HG02981 (cell line): Measurements from ENCODE around the gene ZSWIM5.
"Not testable (repeated sequence)": the region's sequence is repeated elsewhere in the genome, so short reads cannot be mapped to it uniquely, and the experiment has no call there.

Source experiments
- ATAC-seq: cut with Tn5 transposase; IDR thresholded peaks from one replicate; pipeline ENCODE4 v1.9.1; 2021; ENCODE audit warnings: mild to moderate bottlenecking, moderate library complexity; ENCODE audit not compliant: unreplicated experiment

ZSWIM5 gene

GRCh38 chr1:45097944-45098343 is 108.5 kb downstream of the ZSWIM5 start:
- no peak for ATAC-seq

GRCh38 chr1:45097079-45097478 is 109.3 kb downstream of the ZSWIM5 start:
- no peak for ATAC-seq

GRCh38 chr1:45095450-45095849 is 111.0 kb downstream of the ZSWIM5 start:
- ATAC-seq: no peak

- ATAC-seq: not testable (repeated sequence)
Observed at GRCh38 chr1:45094371-45094770, 112.0 kb downstream of the ZSWIM5 start.

- ATAC-seq: no peak
Observed at GRCh38 chr1:45093334-45093733, 113.1 kb downstream of the ZSWIM5 start.

- ATAC-seq: no peak
Observed at GRCh38 chr1:45089711-45090110, 116.7 kb downstream of the ZSWIM5 start.

GRCh38 chr1:45084562-45084961 is 121.8 kb downstream of the ZSWIM5 start:
- no peak for ATAC-seq

- ATAC-seq: no peak
Observed at GRCh38 chr1:45079533-45079932, 126.9 kb downstream of the ZSWIM5 start.

- ATAC-seq: not testable (repeated sequence)
Observed at GRCh38 chr1:45076959-45077358, 129.4 kb downstream of the ZSWIM5 start.

GRCh38 chr1:45071567-45071966 is 134.8 kb downstream of the ZSWIM5 start:
- ATAC-seq: no peak

GRCh38 chr1:45067806-45068205 is 138.6 kb downstream of the ZSWIM5 start:
- no peak for ATAC-seq

GRCh38 chr1:45065083-45065482 is 141.3 kb downstream of the ZSWIM5 start:
- ATAC-seq: no peak

GRCh38 chr1:45062463-45062862 is 143.9 kb downstream of the ZSWIM5 start:
- not testable (repeated sequence) for ATAC-seq

- no peak for ATAC-seq
Observed at GRCh38 chr1:45059829-45060228, 146.6 kb downstream of the ZSWIM5 start.

GRCh38 chr1:45057542-45057941 is 148.9 kb downstream of the ZSWIM5 start:
- ATAC-seq: no peak

GRCh38 chr1:45051005-45051772 is 155.2 kb downstream of the ZSWIM5 start:
- no peak for ATAC-seq

- ATAC-seq: no peak
Observed at GRCh38 chr1:45047032-45047431, 159.4 kb downstream of the ZSWIM5 start.

GRCh38 chr1:45044916-45045315 is 161.5 kb downstream of the ZSWIM5 start:
- no peak for ATAC-seq

GRCh38 chr1:45043094-45043493 is 163.3 kb downstream of the ZSWIM5 start:
- no peak for ATAC-seq

GRCh38 chr1:45040297-45040696 is 166.1 kb downstream of the ZSWIM5 start:
- no peak for ATAC-seq

- ATAC-seq: no peak
Observed at GRCh38 chr1:45038661-45039364, 167.6 kb downstream of the ZSWIM5 start.

GRCh38 chr1:45038240-45038639 is 168.2 kb downstream of the ZSWIM5 start:
- ATAC-seq: no peak
